ENCODE results near the gene AP3S2.

Gene AP3S2

GRCh38 chr15:89852342-89852995, 41.3 kb downstream of the AP3S2 start:
- Histone ChIP-seq H3K4me3 (no peak overlapping the region), H3K27ac (no peak overlapping the region)
- TF ChIP-seq, protein P1, sequence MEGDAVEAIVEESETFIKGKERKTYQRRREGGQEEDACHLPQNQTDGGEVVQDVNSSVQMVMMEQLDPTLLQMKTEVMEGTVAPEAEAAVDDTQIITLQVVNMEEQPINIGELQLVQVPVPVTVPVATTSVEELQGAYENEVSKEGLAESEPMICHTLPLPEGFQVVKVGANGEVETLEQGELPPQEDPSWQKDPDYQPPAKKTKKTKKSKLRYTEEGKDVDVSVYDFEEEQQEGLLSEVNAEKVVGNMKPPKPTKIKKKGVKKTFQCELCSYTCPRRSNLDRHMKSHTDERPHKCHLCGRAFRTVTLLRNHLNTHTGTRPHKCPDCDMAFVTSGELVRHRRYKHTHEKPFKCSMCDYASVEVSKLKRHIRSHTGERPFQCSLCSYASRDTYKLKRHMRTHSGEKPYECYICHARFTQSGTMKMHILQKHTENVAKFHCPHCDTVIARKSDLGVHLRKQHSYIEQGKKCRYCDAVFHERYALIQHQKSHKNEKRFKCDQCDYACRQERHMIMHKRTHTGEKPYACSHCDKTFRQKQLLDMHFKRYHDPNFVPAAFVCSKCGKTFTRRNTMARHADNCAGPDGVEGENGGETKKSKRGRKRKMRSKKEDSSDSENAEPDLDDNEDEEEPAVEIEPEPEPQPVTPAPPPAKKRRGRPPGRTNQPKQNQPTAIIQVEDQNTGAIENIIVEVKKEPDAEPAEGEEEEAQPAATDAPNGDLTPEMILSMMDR (IDR thresholded peaks at IDR 0.05): no peak
- no peak for DNase-seq (ENCODE audit: low spot score)

GRCh38 chr15:89851673-89852341, 42.0 kb downstream of the AP3S2 start:
- TF ChIP-seq, protein P1 (IDR thresholded peaks at IDR 0.05): no peak
- DNase-seq (ENCODE audit: low spot score): no peak
- Histone ChIP-seq H3K27ac (no peak overlapping the region), H3K4me3 (no peak overlapping the region)

- no peak for DNase-seq (ENCODE audit: low spot score)
- peak overlapping the region in 1 of 2 donors; percentile 42 for H3K27ac ChIP-seq
- TF ChIP-seq, protein P1 (IDR thresholded peaks at IDR 0.05): no peak
- no peak overlapping the region for H3K4me3 ChIP-seq
These were observed 44.9 kb downstream of the AP3S2 start for GRCh38 chr15:89848970-89849292.

GRCh38 chr15:89847101-89847500, 46.7 kb downstream of the AP3S2 start:
- TF ChIP-seq, protein P1 (IDR thresholded peaks at IDR 0.05): no peak
- DNase-seq (ENCODE audit: low spot score): no peak
- no peak overlapping the region for H3K4me3 ChIP-seq
- H3K27ac ChIP-seq: no peak overlapping the region

- no peak overlapping the region for H3K4me3 ChIP-seq
- TF ChIP-seq, protein P1 (IDR thresholded peaks at IDR 0.05): no peak
- DNase-seq (ENCODE audit: low spot score): no peak
- H3K27ac ChIP-seq: peak overlapping the region in 1 of 2 donors; percentile 46
These were observed 48.4 kb downstream of the AP3S2 start for GRCh38 chr15:89845305-89845893.

GRCh38 chr15:89841962-89842361, 51.8 kb downstream of the AP3S2 start:
- no peak for DNase-seq (ENCODE audit: low spot score)
- H3K27ac ChIP-seq: no peak overlapping the region
- TF ChIP-seq, protein P1 (IDR thresholded peaks at IDR 0.05): no peak
- H3K4me3 ChIP-seq: no peak overlapping the region

GRCh38 chr15:89841306-89841705, 52.5 kb downstream of the AP3S2 start:
- no peak overlapping the region for H3K27ac ChIP-seq
- no peak overlapping the region for H3K4me3 ChIP-seq
- TF ChIP-seq, protein P1 (IDR thresholded peaks at IDR 0.05): no peak
- DNase-seq (ENCODE audit: low spot score): no peak

All from coronary artery (tissue), 2 donors.